ENCODE data around the gene KCNQ1.

KCNQ1 gene

GRCh38 chr11:2463766-2464277 is 19.0 kb downstream of the KCNQ1 start:
- no peak overlapping the region for H3K27ac Mint-ChIP-seq
- H3K27me3 Mint-ChIP-seq (ENCODE audit: low read depth) = peaks cover 3% of the 10 kb centered on the region
- H3K4me1 Mint-ChIP-seq (ENCODE audit: low read depth) = peaks cover 17% of the 10 kb centered on the region
- no peaks in the 10 kb centered on the region for H3K9me3 Mint-ChIP-seq
- no peaks in the 10 kb centered on the region for H3K36me3 Mint-ChIP-seq (ENCODE audit: low read depth)
- H3K4me3 Mint-ChIP-seq = no peak overlapping the region

GRCh38 chr11:2464451-2465165 is 19.8 kb downstream of the KCNQ1 start:
- no peaks in the 10 kb centered on the region for H3K9me3 Mint-ChIP-seq
- peaks cover 11% of the 10 kb centered on the region for H3K27me3 Mint-ChIP-seq (ENCODE audit: low read depth)
- H3K36me3 Mint-ChIP-seq (ENCODE audit: low read depth) = no peaks in the 10 kb centered on the region
- no peak overlapping the region for H3K27ac Mint-ChIP-seq
- H3K4me3 Mint-ChIP-seq = no peak overlapping the region
- H3K4me1 Mint-ChIP-seq (ENCODE audit: low read depth) = peaks cover 19% of the 10 kb centered on the region

- Mint-ChIP-seq H3K9me3 (no peaks in the 10 kb centered on the region), H3K4me3 (no peak overlapping the region), H3K4me1 (ENCODE audit: low read depth) (peaks cover 19% of the 10 kb centered on the region), H3K27me3 (ENCODE audit: low read depth) (peaks cover 12% of the 10 kb centered on the region), H3K27ac (no peak overlapping the region), H3K36me3 (ENCODE audit: low read depth) (no peaks in the 10 kb centered on the region)
Measured at GRCh38 chr11:2465202-2466068, 20.6 kb downstream of the KCNQ1 start.

- H3K36me3 Mint-ChIP-seq (ENCODE audit: low read depth) = no peaks in the 10 kb centered on the region
- no peaks in the 10 kb centered on the region for H3K9me3 Mint-ChIP-seq
- H3K4me3 Mint-ChIP-seq = no peak overlapping the region
- H3K4me1 Mint-ChIP-seq (ENCODE audit: low read depth) = peaks cover 19% of the 10 kb centered on the region
- H3K27me3 Mint-ChIP-seq (ENCODE audit: low read depth) = peaks cover 12% of the 10 kb centered on the region
- H3K27ac Mint-ChIP-seq = no peak overlapping the region
Measured at GRCh38 chr11:2466069-2466801, 21.4 kb downstream of the KCNQ1 start.

- Mint-ChIP-seq H3K4me1 (ENCODE audit: low read depth) (peaks cover 19% of the 10 kb centered on the region), H3K36me3 (ENCODE audit: low read depth) (no peaks in the 10 kb centered on the region), H3K9me3 (no peaks in the 10 kb centered on the region), H3K4me3 (peak overlapping the region; percentile 60), H3K27ac (peak overlapping the region; percentile 70), H3K27me3 (ENCODE audit: low read depth) (peaks cover 12% of the 10 kb centered on the region)
Measured at GRCh38 chr11:2466869-2467694, 22.3 kb downstream of the KCNQ1 start.

GRCh38 chr11:2467695-2468055 is 22.9 kb downstream of the KCNQ1 start:
- no peak overlapping the region for H3K27ac Mint-ChIP-seq
- H3K9me3 Mint-ChIP-seq = no peaks in the 10 kb centered on the region
- H3K27me3 Mint-ChIP-seq (ENCODE audit: low read depth) = peaks cover 12% of the 10 kb centered on the region
- no peaks in the 10 kb centered on the region for H3K36me3 Mint-ChIP-seq (ENCODE audit: low read depth)
- H3K4me3 Mint-ChIP-seq = peak overlapping the region; percentile 60
- peaks cover 19% of the 10 kb centered on the region for H3K4me1 Mint-ChIP-seq (ENCODE audit: low read depth)

- no peak overlapping the region for H3K4me3 Mint-ChIP-seq
- H3K9me3 Mint-ChIP-seq = no peaks in the 10 kb centered on the region
- H3K27me3 Mint-ChIP-seq (ENCODE audit: low read depth) = peaks cover 12% of the 10 kb centered on the region
- H3K4me1 Mint-ChIP-seq (ENCODE audit: low read depth) = peaks cover 19% of the 10 kb centered on the region
- no peak overlapping the region for H3K27ac Mint-ChIP-seq
- H3K36me3 Mint-ChIP-seq (ENCODE audit: low read depth) = no peaks in the 10 kb centered on the region
Measured at GRCh38 chr11:2468363-2469235, 23.8 kb downstream of the KCNQ1 start.

- no peaks in the 10 kb centered on the region for H3K9me3 Mint-ChIP-seq
- peaks cover 12% of the 10 kb centered on the region for H3K27me3 Mint-ChIP-seq (ENCODE audit: low read depth)
- H3K4me1 Mint-ChIP-seq (ENCODE audit: low read depth) = peaks cover 19% of the 10 kb centered on the region
- H3K4me3 Mint-ChIP-seq = no peak overlapping the region
- H3K27ac Mint-ChIP-seq = no peak overlapping the region
- H3K36me3 Mint-ChIP-seq (ENCODE audit: low read depth) = no peaks in the 10 kb centered on the region
Measured at GRCh38 chr11:2470495-2470894, 25.7 kb downstream of the KCNQ1 start.

- no peaks in the 10 kb centered on the region for H3K9me3 Mint-ChIP-seq
- peaks cover 12% of the 10 kb centered on the region for H3K27me3 Mint-ChIP-seq (ENCODE audit: low read depth)
- H3K4me1 Mint-ChIP-seq (ENCODE audit: low read depth) = peaks cover 19% of the 10 kb centered on the region
- no peak overlapping the region for H3K4me3 Mint-ChIP-seq
- no peak overlapping the region for H3K27ac Mint-ChIP-seq
- H3K36me3 Mint-ChIP-seq (ENCODE audit: low read depth) = no peaks in the 10 kb centered on the region
Measured at GRCh38 chr11:2471048-2471803, 26.4 kb downstream of the KCNQ1 start.

- Mint-ChIP-seq H3K4me1 (ENCODE audit: low read depth) (peaks cover 15% of the 10 kb centered on the region), H3K27me3 (ENCODE audit: low read depth) (peaks cover 12% of the 10 kb centered on the region), H3K4me3 (no peak overlapping the region), H3K27ac (no peak overlapping the region), H3K9me3 (no peaks in the 10 kb centered on the region), H3K36me3 (ENCODE audit: low read depth) (no peaks in the 10 kb centered on the region)
Measured at GRCh38 chr11:2471804-2472096, 26.9 kb downstream of the KCNQ1 start.

- no peak overlapping the region for H3K4me3 Mint-ChIP-seq
- peaks cover under 1% of the 10 kb centered on the region for H3K9me3 Mint-ChIP-seq
- peaks cover 4% of the 10 kb centered on the region for H3K36me3 Mint-ChIP-seq (ENCODE audit: low read depth)
- peaks cover 12% of the 10 kb centered on the region for H3K27me3 Mint-ChIP-seq (ENCODE audit: low read depth)
- no peak overlapping the region for H3K27ac Mint-ChIP-seq
- H3K4me1 Mint-ChIP-seq (ENCODE audit: low read depth) = peaks cover 10% of the 10 kb centered on the region
Measured at GRCh38 chr11:2472428-2473186, 27.8 kb downstream of the KCNQ1 start.

- H3K27ac Mint-ChIP-seq = no peak overlapping the region
- H3K4me3 Mint-ChIP-seq = no peak overlapping the region
- H3K9me3 Mint-ChIP-seq = peaks cover 10% of the 10 kb centered on the region
- peaks cover 11% of the 10 kb centered on the region for H3K36me3 Mint-ChIP-seq (ENCODE audit: low read depth)
- H3K4me1 Mint-ChIP-seq (ENCODE audit: low read depth) = peaks cover 6% of the 10 kb centered on the region
- H3K27me3 Mint-ChIP-seq (ENCODE audit: low read depth) = peaks cover 12% of the 10 kb centered on the region
Measured at GRCh38 chr11:2473361-2474058, 28.7 kb downstream of the KCNQ1 start.
